Lower leg skin (tissue), 4 donors: ENCODE data around the gene APBB2. TPM values are rescaled to one million over a fixed set of nuclear protein-coding genes. Genes with fewer than 3 reads are reported as not detected.

Experiments
- DNase-seq, 2 donors: peaks; one replicate each; pipeline ENCODE4 v3.0.0-alpha.2; 2019; ENCODE audit warnings: low spot score in 2 of 2
- H3K4me3 ChIP-seq: fragments of 200-600 bp; sonication (generic); 2 replicates; pipeline ENCODE4 v1.5.1; 2017; ENCODE audit warnings: mild to moderate bottlenecking, low read depth; ENCODE audit not compliant: poor library complexity, severe bottlenecking
- CTCF ChIP-seq, 3 donors: fragments of 450-650 bp; IDR thresholded peaks; one replicate each; pipeline ENCODE4 v1.5.1; 2016; ENCODE audit warnings: antibody characterized with exemption in 3 of 3, mild to moderate bottlenecking in 3 of 3, moderate library complexity in 2 of 3
- POLR2A ChIP-seq, 2 donors: fragments of 450-650 bp; IDR thresholded peaks; one replicate each; pipeline ENCODE4 v1.6.1; 2016 to 2017; ENCODE audit warnings: antibody characterized with exemption in 2 of 2, mild to moderate bottlenecking in 1 of 2, moderate library complexity in 1 of 2
- WGBS, 2 donors: methylation state at CpG; one replicate each; pipeline ENCODE4 v1.1.5; 2018; 5-methylcytosine and 5-hydroxymethylcytosine counted together
- intact Hi-C: fragments of 100-400 bp; cut with DNase I; formaldehyde crosslinking; loops from one replicate; pipeline ENCODE4 v1.15.0; 2023; ENCODE audit warnings: low total_unique reads
- total RNA-seq, 4 donors: library from RNA; depleted of rRNA; stranded (reverse); fragments of >200 nt; gene quantifications; one replicate each; pipeline ENCODE4 v1.1.0, GENCODE V29; 2016

Gene APBB2
- total RNA-seq, 4 donors from 2014 or later = 24.0 to 49.2 (median 43.3) TPM

- intact Hi-C loops = no loop called here
These were observed 22.2 kb downstream of the APBB2 start for GRCh38 chr4:41192136-41192535.

GRCh38 chr4:41189666-41190065, 24.7 kb downstream of the APBB2 start:
- no peak overlapping the region for H3K4me3 ChIP-seq
- intact Hi-C loops = no loop called here
- WGBS, 2 donors = 69% methylated on average over 2 of the region's 2 CpGs
- DNase-seq = no peak
- TF ChIP-seq POLR2A (IDR thresholded peaks at IDR 0.05) (no peak), CTCF (IDR thresholded peaks at IDR 0.05) (no peak)

More at GRCh38 chr4:41192136-41192535, 22.2 kb downstream of the APBB2 start:
- H3K4me3 ChIP-seq = no peak overlapping the region
- WGBS, 2 donors = 65 to 66% methylated on average over 3 of the region's 3 CpGs
- TF ChIP-seq POLR2A (IDR thresholded peaks at IDR 0.05) (no peak), CTCF (IDR thresholded peaks at IDR 0.05) (no peak)
- no peak for DNase-seq

GRCh38 chr4:41189076-41189475, 25.3 kb downstream of the APBB2 start:
- TF ChIP-seq POLR2A (IDR thresholded peaks at IDR 0.05) (no peak), CTCF (IDR thresholded peaks at IDR 0.05) (no peak)
- 81 to 82% methylated on average over 2 of the region's 2 CpGs for WGBS, 2 donors
- H3K4me3 ChIP-seq = no peak overlapping the region
- no peak for DNase-seq
- intact Hi-C loops = no loop called here

GRCh38 chr4:41185614-41186592, 28.4 kb downstream of the APBB2 start:
- 17 to 22% methylated on average over 5 of the region's 5 CpGs for WGBS, 2 donors
- DNase-seq = no peak
- TF ChIP-seq POLR2A (IDR thresholded peaks at IDR 0.05) (no peak), CTCF (IDR thresholded peaks at IDR 0.05) (no peak)
- no peak overlapping the region for H3K4me3 ChIP-seq
- intact Hi-C loops = no loop called here

GRCh38 chr4:41184009-41184408, 30.3 kb downstream of the APBB2 start:
- no peak for TF ChIP-seq POLR2A (IDR thresholded peaks at IDR 0.05)
- no peak for TF ChIP-seq CTCF (IDR thresholded peaks at IDR 0.05)
- intact Hi-C loops = no loop called here

More at GRCh38 chr4:41184009-41184408, 30.3 kb downstream of the APBB2 start:
- H3K4me3 ChIP-seq = no peak overlapping the region
- no peak for DNase-seq
- 90 to 96% methylated on average over 5 of the region's 5 CpGs for WGBS, 2 donors
